Measurements from ENCODE around the gene APH1A.
"Not testable (repeated sequence)": the region's sequence is repeated elsewhere in the genome, so short reads cannot be mapped to it uniquely, and the experiment has no call there.

APH1A gene

DNA sequence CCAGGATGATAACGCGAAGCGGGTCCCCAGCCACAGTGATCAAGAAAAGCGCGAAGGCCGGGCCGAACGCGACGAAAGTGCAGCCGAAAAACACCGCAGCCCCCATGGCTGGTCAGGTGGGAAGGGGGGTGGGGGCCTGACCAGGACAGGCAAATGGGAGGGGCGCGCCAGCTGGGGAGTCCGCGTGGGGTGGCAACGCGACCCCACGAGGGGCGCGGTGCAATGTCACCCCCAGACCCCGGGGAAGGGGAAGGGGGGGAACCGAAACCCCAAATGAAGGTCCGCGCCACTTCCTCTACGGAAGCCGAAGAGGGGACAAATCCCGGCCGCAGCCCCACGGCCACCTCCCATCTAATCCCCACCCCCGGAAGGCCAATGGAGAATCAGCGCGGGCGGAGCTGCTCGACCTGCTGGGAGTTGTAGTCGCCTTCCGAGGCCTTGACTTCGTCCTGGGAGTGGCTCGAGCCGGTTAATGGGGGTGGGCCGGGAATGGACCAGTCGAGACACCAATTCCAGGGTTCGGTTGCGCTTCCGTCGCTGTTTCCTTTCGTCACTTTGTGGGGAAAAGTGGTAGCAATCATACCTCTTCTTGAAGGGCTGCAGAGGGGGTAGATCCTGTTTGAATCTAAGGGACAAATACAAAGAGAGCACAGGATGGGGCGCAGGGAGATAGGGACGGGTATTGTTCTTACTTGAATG lies at the start of gene APH1A:
TSS of gene APH1A (minus strand) at position 312 of the 699 bp plus-strand sequence. CDS start at position 106, 206 bp downstream.
- peak; percentile 99 for DNase-seq (ENCODE audit: low read depth, low spot score)

DNA sequence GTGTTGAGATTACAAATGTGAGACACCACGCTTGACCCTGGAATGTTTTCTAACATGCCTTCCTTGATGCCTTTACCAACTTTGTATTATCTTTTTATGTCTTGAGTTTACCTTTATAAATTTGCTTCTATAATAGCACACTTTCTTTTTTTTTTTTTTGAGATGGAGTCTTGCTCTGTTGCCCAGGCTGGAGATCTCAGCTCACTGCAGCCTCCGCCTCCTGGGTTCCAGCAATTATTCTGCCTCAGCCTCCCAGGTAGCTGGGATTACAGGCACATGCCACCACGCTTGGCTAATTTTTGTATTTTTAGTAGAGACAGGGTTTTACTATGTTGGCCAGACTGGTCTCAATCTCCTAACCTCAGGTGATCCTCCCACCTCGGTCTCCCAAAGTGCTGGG lies 45.9 kb upstream of the APH1A start:
- not testable (repeated sequence) for DNase-seq (ENCODE audit: low read depth, low spot score)

DNA sequence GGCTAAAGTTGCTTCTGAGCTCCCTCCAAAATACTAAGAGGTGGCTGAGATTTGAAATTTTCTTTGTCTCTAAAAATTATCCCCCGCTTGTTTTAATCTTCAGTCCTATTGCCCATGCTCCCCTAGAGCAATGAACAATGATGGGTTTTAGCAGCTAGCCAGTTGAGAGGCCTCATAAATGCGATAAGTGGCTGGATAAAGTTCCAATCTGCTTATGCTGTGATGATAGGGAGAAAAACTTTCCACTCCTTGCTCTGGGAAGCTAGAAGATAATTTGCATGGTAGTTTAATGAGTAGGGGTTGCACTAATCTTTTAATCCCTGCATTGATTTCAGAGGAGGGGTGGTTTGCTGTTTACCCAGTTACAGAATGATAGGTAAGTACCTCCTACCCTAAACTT lies 42.9 kb upstream of the APH1A start:
- DNase-seq (ENCODE audit: low read depth, low spot score) = no peak

DNA sequence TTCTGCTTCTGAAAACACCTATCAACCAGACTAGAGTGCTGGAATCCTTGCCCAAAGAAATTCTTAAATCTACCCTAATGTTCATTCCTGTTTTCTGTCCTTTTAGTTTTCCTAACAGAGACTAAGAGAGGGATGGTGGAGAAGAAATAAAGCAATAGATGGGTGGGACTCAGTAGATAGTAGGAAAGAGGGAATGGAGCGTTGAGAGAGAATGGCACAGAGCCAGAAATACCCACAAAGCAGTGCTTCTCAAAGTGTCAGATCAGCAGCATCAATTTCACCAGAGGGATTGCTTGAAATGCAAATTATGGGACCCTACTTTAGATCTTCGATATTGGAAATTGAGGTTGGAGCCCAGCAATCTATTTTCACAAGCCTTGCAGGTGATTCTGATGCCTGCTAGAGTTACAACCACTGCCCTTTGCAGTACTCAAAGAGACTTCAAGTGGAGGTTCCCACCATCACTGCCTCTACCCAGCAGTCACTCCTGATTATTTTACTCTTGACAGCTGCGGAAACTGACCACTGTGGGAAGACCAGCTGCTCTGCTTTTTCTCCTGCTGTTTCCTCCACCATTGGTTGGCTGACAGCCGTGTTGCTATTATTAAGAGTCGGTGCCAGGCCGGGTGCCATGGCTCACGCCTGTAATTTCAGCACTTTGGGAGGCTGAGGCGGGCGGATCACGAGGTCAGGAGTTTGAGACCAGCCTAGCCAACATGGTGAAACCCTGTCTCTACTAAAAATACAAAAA lies 41.1 kb upstream of the APH1A start:
- no peak for DNase-seq (ENCODE audit: low read depth, low spot score)

DNA sequence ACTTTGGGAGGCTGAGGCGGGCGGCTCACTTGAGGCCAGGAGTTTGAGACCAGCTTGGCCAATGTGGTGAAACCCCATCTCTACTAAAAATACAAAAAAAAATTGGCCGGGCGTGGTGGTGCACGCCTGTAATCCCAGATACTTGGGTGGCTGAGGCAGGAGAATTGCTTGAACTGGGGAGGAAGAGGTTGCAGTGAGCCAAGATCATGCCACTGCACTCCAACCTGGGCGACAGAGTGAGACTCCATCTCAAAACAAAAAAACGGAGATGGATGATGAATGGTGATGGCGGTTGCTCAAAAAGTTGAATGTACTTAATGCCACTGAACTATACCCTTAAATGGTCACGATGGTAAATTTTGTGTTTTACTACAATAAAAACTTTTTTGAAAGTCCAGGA lies 39.8 kb upstream of the APH1A start:
- not testable (repeated sequence) for DNase-seq (ENCODE audit: low read depth, low spot score)

DNA sequence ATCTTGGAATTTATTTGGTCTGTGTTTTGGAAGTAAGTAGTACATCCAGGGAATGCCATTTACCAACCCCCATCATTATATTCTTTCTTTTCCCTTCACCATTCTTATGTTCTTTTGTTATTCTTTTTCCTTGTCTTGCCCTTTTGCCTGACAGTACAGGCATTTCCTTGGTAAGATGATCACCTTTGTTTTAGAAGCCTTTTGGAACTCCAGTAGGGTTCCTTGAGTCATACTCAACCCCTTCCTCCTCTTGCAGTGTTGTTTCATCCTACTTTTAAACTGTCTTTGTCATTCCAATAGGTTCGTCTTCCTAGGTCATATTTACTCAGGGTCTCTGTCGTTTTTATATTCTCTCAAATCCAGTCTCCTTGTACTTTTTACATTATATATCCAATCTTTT lies 34.1 kb upstream of the APH1A start:
- DNase-seq (ENCODE audit: low read depth, low spot score) = no peak

DNA sequence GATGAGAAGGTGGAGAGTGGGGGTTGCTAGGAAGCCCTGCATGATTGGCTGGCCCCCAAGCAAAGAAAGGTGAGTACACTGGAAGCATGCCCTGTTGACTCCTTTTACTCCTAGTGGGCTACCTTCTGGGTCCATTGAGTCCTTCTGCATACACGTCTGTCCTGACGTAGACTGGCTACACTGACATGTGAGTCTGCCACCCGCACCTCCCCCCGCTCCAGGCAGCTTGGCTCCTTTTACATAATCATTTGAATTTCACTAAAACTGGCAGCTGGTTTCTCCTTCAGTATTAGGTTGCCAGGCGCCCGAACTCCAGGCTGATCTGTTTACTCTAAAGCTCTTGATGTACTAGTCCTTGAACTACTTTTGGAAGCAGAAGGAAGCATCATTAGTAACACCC lies 33.5 kb upstream of the APH1A start:
- DNase-seq (ENCODE audit: low read depth, low spot score) = no peak

DNA sequence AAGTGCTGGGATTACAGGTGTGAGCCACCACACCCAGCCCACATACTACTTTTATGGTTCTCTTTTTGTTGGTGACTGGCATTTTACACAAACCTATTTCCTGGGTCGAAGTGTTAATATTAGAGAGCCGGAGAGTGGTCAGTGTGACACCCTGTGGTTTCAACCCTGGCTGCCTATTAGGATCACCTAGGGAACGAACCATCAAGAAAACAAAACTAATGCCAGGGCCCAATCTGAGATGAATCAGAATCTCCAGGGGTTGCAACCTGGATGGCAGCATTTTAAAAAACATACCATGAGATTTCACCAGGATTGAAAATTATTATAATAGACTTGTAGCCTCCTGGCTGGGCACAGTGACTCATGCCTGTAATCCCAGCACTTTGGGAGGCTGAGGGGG lies 30.9 kb upstream of the APH1A start:
- DNase-seq (ENCODE audit: low read depth, low spot score) = no peak

DNA sequence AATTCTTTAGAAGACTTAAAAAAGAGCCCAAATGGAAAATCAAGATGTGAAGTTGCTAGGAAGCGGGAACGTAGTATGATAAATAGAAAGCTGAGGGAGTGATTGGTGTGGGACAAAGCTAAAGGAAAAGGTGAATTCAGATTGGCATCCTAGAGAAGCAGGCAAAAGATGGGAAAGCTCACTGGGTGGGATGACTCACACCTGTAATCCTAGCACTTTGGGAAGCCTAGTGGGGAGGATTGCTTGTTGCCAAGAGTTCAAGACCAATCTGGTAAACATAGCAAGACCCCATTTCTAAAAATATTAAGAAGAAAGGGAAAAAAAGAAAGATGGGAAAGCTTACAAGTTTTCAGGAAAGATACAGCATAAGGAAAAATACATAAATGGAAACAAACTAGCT lies 26.7 kb upstream of the APH1A start:
- no peak for DNase-seq (ENCODE audit: low read depth, low spot score)

DNA sequence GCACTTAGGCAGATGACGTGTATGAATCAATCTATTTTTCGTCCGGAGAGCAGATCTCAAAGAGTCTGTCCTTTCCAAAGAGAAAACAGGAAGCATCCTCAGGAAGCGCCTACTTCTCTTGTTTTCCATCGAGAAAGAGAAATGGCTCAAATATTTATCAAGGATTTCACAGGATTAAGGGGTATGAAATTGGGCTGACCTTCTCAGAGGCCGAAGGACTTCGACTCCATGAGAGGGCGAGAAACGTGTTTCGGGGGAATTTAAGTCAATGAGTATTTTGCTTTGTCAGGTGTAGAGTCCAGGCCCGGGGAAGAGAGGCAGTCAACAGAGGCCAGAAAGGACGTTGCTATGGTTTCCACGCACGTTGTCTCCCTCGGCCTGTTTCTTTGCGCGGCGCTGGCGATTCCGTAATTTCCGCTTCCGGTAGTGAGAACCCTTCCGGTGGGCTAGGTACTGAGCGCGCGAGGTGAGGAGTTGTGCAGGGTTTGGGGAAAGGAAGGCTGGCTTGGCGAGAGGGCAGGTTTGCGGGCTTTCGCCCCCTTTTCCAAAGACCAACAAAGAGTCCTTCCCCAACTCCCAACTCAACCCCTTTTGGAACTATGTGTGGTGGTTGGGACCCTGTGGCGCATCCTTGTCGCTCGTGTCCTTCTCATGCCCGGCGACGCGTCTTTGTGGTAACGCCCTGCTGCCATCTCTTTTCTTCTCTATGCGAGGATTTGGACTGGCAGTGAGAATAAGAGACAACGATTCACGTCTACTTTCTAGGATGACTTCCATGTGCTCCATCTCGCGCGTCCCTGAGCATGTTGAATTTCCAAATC lies 24.8 kb upstream of the APH1A start, which contains the start of gene MRPS21:
TSS of gene MRPS21 (plus strand) at position 429 of the 821 bp plus-strand sequence. CDS start 506 bp downstream, outside the sequence.
- peak; percentile 87 for DNase-seq (ENCODE audit: low read depth, low spot score)

DNA sequence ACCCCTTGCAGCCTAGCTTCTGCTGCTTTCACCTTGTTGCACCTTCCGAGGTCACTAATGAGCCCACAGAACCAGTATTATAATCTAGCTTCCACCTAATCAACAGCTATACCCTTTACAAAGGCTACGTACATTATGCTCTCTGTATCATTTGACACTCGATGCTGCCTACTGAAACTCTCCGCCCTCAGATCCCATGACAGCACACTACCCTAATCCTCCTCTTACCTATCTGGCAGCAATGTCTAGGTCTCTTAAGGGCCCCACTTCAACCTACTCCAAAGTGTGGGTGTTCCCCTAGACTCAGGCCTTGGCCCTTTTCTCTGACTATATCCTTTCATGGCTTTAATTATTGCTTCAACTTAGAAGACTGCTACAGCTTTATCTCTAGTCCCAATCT lies 20.0 kb upstream of the APH1A start:
- no peak for DNase-seq (ENCODE audit: low read depth, low spot score)

DNA sequence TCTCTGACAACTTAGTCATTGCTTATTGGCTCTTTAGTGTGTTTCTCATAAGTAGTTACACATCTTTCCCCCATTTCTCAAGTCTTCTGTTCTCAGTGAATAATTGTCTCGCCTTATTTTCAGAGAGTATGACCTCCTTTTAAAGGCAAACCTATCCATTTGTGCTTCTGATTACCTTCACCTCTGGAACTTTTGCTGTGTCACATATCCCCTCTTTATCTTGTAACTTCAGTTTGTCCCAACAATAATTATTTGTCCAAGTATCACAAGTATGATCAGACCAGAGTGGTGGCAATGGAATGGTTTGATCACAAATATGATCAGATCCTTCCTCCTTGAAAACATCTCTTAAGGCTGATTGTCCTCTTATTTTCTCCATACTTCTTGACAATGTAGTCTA lies 19.6 kb upstream of the APH1A start:
- no peak for DNase-seq (ENCODE audit: low read depth, low spot score)

DNA sequence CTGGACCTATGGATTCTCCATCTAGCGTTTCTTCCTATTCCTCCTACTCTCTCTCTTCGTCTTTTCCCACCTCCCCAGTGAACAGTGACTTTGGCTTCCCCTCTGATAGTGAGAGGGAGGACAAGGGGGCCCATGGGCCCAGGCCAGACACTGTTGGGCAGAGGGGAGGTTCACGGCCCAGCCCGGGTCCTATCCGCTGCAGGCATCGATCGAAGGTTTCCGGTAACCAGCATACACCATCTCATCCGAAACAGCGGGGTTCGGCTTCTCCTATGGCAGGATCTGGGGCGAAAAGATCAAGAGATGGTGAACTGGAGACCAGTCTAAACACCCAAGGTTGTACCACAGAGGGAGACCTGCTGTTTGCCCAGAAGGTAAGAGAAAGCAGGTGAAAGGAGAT lies 14.4 kb upstream of the APH1A start:
- no peak for DNase-seq (ENCODE audit: low read depth, low spot score)

DNA sequence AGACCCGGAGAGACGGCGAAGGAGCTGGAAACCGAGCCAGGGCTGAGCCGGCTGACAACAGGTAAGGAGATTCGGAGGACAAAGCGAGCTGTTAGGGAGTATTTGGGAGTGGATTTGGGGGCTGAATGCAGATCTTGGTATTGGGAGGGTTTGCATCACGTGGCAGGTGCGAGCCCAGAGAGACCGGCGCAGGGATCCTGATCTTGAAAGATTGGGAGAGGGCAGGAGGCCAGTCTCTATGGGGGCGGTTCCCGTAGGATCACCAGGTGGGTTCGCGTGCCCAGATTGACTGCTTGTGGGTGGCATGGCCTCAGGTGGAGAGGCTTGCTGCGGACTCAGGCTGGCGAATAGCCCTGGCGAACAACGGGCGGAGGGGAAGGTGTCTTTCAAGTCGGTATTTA lies 13.7 kb upstream of the APH1A start:
- DNase-seq (ENCODE audit: low read depth, low spot score) = no peak

DNA sequence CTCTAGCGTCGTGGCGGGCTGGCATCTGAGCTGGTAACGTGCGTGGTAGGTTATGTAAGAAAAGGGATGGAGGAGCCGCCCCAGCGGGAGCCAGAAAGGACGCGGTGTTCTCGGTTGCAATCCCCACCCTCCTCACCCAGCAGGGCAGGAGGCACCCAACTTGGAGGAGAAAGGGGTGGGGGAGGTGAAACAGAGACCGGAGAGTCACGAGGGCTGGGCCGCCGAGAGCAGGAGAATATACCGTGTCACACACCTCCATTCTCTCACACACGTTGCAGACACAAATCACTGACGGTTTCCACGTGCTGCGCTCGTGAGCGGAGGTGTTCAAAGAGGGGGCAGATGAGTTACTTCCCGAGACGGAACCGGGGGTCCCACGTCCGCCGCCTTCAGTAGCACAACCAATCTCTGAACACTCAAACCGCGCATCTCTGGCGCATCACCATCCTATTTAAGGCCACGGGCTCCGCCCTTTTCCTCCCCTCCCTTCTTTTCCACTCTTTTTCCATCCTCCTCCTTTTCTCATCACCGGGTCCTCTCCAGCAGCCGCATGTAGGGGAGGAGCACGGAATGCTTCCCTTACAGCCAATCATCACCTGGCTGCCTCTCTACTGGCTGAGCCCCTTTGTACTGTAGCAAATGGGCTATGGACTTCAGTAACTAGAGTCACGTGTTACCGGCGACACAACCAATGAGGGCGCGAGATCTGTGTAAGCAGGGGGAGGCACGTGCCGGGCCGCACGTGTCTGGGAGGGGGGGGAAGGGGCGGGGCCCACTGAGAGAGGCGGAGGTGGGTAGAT lies 13.1 kb upstream of the APH1A start, which contains the start of gene CIART:
TSS of gene CIART (plus strand) at position 797 of the 800 bp plus-strand sequence. CDS start 714 bp downstream, outside the sequence.
- peak; percentile 99 for DNase-seq (ENCODE audit: low read depth, low spot score)

DNA sequence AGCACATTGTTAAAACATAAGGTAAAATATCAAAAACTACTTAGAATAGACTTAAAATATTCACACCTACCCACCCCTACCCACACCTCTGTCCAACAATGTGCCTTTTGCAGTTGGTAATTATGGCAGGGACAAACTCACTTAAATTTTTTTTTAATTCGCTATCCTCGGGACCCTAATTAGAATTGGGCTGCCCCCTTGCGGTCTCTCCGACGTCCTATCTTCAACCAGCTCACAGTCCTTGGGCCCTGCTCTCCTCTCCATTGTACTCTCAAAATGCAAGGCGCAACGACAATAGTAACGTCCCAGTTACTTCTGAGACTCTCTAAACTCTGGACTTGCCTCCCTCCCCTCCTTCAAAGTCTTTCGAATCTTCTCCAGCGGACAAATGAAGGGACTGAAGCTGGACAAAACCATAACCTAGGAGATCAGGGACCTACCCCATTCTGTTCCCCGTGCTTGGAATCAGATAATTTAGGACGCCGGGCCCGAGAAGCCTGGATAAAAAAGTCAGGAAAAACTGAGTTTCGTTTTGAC lies 12.5 kb upstream of the APH1A start:
- DNase-seq (ENCODE audit: low read depth, low spot score) = no peak

DNA sequence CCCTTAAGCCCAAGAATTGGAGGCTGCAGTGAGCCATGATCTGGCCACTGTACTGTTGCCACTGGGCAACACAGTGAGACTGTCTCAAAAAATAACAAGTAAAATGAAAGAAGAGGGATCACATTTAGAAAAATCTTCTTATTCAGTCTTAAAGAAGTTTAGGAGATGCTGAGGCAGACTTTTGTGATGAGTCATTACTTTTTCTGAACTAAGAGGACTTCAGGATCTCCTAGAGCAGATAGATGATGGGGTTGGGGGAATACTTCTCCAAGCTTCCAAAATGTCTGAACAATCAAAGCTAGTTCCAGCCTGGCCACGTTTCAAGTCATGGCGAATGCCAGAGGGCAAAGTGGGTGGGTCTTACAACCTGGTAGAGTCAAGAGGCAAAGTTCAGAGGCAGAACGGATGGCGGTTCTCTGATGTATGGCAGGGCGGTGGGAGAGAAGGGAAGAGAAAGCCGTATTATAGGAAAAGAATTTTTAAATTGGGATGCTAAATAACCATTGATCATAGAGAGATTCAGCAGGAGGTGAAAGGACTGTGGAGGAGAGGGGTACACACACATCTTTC lies 11.4 kb upstream of the APH1A start:
- no peak for DNase-seq (ENCODE audit: low read depth, low spot score)

DNA sequence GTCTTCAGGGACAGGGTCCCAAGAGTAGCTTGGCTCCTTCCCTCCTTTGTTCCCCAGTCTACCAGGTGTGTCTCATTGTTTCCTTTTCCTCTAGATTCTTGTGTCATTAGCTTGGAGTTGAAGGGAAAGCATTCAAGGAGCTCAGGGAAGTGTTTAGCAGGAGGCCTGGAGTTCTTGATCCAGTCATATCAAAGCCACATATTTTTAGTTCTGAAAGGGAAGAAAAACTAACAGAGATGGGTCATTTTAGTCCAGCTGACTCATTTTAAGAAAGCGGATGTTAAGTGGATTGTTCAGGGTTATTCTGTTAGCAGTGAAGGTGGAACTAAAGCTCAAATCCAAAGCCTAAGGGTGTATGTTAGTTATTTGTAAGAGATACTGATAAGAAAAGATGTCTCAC lies 4.5 kb upstream of the APH1A start:
- DNase-seq (ENCODE audit: low read depth, low spot score) = no peak

DNA sequence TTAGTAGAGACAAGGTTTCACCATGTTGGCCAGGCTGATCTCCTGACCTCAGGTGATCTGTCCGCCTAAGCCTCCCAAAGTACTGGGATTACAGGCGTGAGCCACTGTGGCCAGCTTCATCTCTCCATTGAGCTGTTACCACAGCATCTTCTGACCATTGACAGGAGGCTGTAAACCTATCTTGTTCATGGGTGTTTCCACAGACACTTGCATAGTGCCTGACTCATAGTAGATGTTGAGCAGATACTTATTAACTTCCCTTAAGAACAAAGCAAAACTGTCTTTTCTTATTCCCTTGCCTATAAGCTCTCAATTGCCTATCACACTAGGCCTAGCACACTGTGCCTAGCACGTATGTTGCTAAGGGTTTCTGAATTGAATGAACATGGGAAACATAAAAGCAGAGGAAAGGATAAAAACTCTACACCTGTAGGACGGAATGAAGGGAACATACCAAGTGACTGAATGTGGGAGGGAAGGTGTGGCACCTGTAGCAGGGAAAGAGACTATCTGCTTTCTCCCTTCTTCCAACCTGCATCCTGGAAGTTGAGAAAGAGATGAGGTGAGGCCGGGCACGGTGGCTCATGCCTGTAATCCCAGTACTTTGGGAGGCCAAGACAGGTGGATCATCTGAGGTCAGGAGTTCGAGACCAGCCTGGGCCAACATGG lies 2.6 kb upstream of the APH1A start:
- no peak for DNase-seq (ENCODE audit: low read depth, low spot score)

DNA sequence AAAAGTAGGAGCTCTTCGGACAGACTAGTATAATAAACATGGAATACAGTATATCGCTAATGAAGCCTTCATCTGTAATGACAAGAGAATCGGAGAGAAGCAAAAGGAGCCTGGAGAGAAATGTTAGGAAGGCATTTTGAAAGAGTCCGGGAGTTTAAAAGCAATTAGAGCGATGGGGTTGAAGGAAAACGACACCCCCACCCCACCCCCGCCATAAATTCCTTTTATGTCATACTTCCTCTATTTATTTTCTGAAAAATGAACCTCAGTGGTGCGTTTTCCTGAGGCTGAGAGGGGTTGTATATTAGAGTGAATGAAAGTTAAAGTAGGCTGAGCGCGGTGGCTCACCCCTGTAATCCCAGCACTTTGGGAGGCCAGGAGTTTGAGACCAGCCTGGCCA lies 635 bp upstream of the APH1A start:
- DNase-seq (ENCODE audit: low read depth, low spot score) = no peak
